IMR-90 (cell line): ENCODE results near the gene MOB3B.

Experiments used
- CEBPB ChIP-seq: IDR thresholded peaks from 2 replicates; pipeline ENCODE4 v1.6.1; 2012; ENCODE audit warnings: low read depth, low read length, improper control_type of control experiment
- MAFK ChIP-seq: IDR thresholded peaks from 2 replicates; pipeline ENCODE4 v1.6.1; 2012; ENCODE audit warnings: low read depth, low read length, improper control_type of control experiment
- MAZ ChIP-seq: IDR thresholded peaks from 2 replicates; pipeline ENCODE4 v1.6.1; 2012; ENCODE audit warnings: low read depth, mild to moderate bottlenecking, low read length, improper control_type of control experiment, moderate library complexity, borderline replicate concordance
- POLR2A ChIP-seq: IDR thresholded peaks from 2 replicates; pipeline ENCODE4 v1.6.1; 2012; ENCODE audit warnings: mild to moderate bottlenecking, low read depth, low read length
- RAD21 ChIP-seq: IDR thresholded peaks from 2 replicates; pipeline ENCODE4 v1.6.1; 2012; ENCODE audit warnings: low read length, improper control_type of control experiment
- RFX5 ChIP-seq: IDR thresholded peaks from 2 replicates; pipeline ENCODE4 v1.8.0; 2012; ENCODE audit warnings: low read depth, mild to moderate bottlenecking, low read length, moderate library complexity
- SMC3 ChIP-seq: fragments of 150-350 bp; IDR thresholded peaks from 2 replicates; pipeline ENCODE4 v1.6.1; 2016; ENCODE audit warnings: low read depth, mild to moderate bottlenecking, antibody characterized with exemption, low read length, moderate library complexity
- USF2 ChIP-seq: fragments of 150-350 bp; IDR thresholded peaks from 2 replicates; pipeline ENCODE4 v1.6.1; 2017; ENCODE audit warnings: mild to moderate bottlenecking, antibody characterized with exemption, low read length, low read depth
- TF ChIP-seq, protein P1 (sequence below): fragments of 150-350 bp; IDR thresholded peaks from 2 replicates; pipeline ENCODE4 v1.6.1; 2016; ENCODE audit warnings: low read depth, mild to moderate bottlenecking, low read length, moderate library complexity, borderline replicate concordance
- TF ChIP-seq, protein P2 (sequence below): conservative IDR thresholded peaks from 2 replicates; pipeline ENCODE4 v1.5.1; 2012; ENCODE audit warnings: mild to moderate bottlenecking, low read depth, low read length, improper control_type of control experiment

- no peak for TF ChIP-seq POLR2A
- TF ChIP-seq, protein P1, sequence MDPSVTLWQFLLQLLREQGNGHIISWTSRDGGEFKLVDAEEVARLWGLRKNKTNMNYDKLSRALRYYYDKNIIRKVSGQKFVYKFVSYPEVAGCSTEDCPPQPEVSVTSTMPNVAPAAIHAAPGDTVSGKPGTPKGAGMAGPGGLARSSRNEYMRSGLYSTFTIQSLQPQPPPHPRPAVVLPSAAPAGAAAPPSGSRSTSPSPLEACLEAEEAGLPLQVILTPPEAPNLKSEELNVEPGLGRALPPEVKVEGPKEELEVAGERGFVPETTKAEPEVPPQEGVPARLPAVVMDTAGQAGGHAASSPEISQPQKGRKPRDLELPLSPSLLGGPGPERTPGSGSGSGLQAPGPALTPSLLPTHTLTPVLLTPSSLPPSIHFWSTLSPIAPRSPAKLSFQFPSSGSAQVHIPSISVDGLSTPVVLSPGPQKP: no peak
- TF ChIP-seq, protein P2, sequence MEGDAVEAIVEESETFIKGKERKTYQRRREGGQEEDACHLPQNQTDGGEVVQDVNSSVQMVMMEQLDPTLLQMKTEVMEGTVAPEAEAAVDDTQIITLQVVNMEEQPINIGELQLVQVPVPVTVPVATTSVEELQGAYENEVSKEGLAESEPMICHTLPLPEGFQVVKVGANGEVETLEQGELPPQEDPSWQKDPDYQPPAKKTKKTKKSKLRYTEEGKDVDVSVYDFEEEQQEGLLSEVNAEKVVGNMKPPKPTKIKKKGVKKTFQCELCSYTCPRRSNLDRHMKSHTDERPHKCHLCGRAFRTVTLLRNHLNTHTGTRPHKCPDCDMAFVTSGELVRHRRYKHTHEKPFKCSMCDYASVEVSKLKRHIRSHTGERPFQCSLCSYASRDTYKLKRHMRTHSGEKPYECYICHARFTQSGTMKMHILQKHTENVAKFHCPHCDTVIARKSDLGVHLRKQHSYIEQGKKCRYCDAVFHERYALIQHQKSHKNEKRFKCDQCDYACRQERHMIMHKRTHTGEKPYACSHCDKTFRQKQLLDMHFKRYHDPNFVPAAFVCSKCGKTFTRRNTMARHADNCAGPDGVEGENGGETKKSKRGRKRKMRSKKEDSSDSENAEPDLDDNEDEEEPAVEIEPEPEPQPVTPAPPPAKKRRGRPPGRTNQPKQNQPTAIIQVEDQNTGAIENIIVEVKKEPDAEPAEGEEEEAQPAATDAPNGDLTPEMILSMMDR: no peak
- no peak for TF ChIP-seq RAD21
- TF ChIP-seq SMC3: no peak
- TF ChIP-seq CEBPB: no peak
- no peak for TF ChIP-seq MAZ
- TF ChIP-seq USF2: no peak
- TF ChIP-seq MAFK: no peak
- TF ChIP-seq RFX5: no peak
Observed at GRCh38 chr9:27377811-27378456, 151.7 kb downstream of the MOB3B start.
